CMK (cell line): Measurements from ENCODE around the gene PAK1.
"Not testable (repeated sequence)": the region's sequence is repeated elsewhere in the genome, so short reads cannot be mapped to it uniquely, and the experiment has no call there.

ENCODE experiments used
- DNase-seq: peaks from one replicate; pipeline ENCODE4 v3.0.0-alpha.2; 2010; ENCODE audit warnings: low read depth

PAK1 gene

DNA sequence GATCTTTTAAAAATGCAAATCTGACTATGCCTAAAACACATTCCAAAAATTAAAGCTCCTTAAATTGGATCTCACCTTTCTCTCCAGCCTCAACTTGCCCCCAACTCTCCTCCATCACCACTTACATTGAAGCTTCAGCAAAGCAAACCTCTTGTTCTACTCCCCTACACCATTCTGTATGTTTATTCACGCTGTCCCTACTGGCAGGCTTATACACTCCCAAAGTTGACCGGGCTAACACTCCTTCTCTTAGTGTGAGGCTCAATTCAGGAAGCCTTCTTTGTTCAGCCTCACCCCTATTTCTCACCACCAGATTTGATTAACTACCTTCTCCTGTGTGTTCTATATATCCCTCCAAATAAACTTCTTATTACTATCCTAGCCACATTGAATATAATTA lies 170.6 kb downstream of the PAK1 start:
- no peak for DNase-seq

DNA sequence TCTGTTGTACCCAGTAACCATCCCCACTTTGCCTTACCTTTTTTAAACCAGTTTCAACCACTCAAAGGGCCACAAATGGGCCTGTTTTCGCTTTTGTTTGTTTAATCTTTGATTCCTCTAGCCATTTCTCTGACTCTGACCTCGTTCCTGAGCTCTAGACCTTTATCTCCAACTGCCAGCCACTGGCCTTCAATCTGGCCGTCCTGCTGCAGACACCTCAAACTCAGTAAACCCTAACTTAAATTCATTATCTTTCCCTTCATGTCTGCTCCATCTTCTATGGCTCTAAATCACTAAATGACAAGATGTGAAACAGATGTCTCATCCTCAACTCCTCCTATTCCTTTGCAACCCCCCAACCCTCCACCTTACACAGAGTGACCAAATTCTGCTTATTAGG lies 171.1 kb downstream of the PAK1 start:
- no peak for DNase-seq

DNA sequence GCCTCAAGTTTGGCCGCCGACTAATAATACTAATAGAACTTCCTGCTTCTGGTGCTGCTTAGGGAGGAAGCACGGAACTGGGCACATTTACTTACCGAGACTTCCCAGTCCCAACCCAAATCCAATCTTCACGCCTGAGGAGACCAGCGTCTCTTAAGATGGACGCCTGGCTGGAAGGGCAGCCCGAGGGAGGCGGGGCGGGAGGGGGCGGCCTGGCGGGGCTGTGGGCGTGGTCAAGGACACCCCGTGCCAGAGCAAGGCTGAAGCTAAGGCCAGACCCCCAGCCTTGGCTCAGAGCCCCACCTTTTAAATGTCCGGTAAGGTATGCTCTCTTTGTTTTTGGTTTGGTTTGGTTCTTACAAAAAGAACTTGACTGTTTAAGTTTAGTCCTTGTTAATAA lies 172.4 kb downstream of the PAK1 start, which contains the start of gene GDPD4:
Gene GDPD4 (minus strand): TSS at position 177 of the 400 bp plus-strand sequence. CDS start 16,549 bp downstream, outside the sequence.
- DNase-seq: no peak

DNA sequence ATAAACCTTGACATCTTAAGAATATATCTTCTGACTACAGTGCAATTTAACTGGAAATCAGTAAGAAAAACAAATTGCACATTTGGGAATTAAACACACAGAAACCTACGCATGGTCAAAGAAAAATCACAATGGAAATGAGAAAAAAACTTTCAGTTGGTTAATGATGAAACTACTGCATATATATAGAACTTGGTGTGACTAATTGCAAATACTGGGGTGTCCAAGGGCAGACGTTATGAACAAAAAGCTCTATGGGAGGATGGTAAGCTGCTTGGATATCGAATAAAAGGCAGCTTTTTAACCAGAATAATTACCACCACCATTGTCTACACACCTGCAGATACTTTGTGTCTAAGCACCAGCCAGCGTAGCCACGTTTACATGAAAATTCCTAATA lies 173.2 kb downstream of the PAK1 start:
- no peak for DNase-seq

DNA sequence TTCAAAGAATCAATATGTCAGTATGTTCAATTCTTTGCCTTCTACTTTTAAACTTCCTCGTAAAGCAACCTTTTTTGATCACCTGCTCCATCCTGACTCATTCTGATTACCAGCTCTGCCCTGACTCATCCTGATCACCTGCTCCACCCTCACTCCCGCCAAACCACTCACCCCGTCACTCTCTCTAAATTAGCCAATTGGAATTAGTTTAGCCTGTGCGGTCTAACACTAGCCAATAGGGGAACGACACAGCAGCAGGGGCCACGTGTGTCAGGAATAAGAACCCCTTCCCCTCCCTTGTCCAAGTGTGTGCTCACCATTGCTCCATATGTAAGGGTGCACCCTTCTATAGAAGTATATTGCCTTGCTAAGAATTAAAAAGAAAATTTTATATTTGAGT lies 173.9 kb downstream of the PAK1 start:
- not testable (repeated sequence) for DNase-seq

DNA sequence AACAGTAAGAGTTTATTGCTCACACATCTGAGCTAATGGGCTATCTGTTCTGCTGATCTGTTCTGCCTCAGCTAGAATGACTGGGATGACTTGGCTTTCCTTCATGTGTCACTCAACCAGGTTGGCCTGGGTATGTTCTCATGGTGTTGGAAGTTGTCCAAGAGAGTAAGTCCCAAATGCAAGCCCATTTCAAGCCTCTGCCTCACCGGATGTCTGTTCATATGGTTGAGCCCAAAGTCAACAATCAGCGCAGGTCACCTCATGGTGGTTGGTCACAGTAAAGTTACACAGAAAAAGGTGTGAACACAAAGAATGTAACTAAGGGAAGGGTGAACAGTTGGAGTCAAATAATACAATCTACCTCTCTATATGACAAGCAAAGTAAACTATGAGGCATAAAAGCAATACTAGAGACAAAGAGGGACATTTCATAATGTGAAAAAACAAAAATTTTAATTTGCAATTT lies 174.3 kb downstream of the PAK1 start:
- DNase-seq: no peak

DNA sequence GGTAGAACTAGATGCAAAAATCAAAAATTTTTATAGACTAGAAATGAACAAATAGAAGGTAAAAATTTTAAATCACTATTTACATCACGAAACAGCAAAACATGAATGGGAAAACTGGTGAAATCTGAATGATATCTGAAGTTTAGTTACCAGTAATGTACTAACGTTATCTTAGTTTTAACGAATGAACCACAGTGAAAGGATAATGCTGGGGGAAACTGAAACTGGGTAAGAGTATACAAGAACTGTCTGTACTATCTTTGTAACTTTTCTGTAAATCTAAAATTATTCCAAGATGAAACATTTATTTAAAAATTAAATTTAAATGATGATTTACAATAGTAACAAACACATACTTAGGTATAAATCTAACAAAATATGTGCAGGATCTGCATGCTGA lies 179.9 kb downstream of the PAK1 start:
- DNase-seq: no peak

DNA sequence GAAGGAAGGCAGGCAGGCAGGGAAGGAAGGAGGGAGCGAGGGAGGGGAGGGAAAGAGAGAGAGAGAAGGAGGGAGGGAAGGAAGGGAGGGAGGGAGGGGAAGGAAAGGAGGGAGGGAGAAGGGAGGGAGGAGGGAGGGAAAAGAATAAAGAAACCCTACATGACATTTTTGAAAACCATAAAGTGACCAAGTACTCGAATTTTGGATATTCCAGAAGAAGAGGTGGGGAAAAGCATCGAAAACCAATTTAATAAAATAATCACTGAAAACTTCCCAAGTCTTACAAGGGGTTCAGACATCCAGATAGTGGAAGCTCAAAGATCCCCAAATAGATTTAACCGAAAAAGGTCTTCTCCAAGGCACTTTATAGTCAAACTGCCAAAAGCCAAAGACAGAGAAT lies 184.2 kb downstream of the PAK1 start:
- no peak for DNase-seq

DNA sequence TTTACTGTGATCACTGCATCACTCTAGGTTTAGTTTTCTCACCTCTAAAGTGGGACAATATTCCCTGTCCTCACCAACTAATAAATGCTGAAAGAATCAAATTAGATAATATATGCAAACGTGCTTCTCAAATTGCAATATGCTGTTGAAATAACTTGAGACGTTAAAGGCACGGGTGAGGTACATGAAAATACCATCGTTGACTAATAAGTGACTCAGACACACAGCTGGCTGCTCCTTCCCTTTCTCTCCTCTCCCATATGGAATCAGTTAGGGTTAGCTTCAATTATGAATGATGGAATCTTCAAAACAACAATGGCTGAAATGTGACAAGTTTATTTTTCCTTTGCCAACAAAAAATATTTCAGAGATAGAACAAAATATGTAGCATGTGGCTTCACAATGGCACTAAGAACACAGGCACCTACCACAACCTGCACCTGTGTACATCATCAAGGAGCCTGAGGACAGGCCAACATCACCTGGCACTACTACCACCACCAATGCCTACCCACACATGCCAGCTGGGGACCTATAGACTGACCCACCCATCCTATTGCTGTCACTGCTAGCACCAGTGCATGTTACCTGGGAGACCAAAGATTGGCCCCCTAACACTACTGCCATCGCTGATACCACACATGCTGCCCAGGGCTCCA lies 186.2 kb downstream of the PAK1 start:
- no peak for DNase-seq

DNA sequence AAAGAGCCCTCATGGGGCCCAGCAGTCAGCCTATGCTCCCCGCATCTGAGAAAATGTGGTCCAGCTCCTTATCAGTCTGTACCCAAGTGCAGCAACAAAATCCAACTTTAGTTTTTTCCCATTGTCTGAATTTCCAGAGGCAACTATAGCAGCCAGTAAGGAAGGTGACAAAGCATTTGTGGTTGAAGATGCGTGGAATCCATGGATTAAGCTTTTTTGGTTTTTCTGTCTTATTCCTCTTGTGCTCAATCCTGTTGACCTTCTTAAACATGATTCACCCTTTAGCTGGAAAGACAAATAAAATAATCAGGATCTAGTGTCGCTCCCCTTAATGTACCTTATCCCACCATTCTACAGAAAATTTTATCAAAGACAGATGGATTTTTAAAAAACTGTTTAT lies 186.8 kb downstream of the PAK1 start:
- no peak for DNase-seq

DNA sequence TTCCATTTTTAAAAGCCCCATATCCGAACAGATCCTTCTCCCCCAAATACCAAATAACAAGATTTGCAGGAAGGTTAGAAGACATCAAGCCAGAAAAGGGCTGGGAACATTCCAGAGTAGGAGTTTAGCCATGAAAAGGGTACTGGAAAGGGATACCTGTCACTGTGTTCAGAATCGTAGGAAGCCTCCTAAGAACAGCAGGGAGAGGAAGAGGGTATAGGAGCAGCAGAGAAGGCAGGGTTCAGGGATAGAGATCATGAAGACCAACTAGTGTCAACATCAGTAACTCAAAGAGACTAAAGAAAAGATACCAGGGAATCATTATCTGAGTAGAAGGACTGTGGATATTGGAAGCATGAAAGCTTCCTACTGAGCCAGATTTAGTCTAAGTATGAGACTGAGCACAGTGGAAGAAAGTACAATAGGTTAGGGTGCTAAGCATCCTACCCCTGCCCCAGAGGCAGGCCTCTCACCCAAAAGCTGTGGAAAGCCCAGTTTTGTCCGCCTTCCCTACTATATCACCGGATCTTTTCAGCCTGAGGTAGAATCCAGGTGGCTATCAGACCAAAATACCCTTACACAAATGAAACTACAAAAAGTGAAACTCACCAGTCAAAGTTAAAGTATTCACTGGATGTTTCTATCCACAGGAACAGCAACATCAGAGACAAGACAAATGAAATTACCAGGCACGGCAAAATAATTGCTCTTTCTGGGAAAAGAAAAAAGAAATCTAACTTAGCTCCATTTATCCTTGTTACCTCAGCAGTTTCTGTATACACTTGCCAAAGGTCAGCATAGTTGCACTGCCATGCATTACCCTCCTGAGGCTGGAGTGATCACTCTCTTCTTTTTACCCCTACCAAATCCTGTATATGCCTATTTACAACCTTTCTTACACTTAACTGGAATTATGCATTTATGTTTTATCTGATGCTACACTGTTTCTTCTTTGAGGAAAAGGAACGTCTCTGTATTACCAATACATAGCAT lies 189.1 kb downstream of the PAK1 start:
- no peak for DNase-seq

DNA sequence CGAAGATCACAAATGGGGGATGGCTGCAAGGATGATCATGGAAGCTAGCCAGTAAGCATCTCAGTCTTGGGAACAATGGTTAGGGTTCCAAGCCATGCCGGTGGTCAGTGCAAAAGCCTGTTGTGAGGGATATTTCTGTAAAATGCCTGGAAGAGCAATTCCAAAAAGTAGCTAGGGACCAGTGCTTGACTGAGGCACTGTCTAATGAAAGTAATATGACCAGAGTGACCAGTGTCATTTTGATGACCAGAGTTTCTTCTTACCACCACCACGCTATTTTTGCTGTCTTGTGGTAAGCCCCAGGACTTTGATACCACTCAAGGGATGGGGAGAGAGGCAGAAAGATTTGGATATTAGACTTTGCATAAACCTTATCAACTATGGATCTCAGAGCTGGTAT lies 190.8 kb downstream of the PAK1 start:
- DNase-seq: no peak

DNA sequence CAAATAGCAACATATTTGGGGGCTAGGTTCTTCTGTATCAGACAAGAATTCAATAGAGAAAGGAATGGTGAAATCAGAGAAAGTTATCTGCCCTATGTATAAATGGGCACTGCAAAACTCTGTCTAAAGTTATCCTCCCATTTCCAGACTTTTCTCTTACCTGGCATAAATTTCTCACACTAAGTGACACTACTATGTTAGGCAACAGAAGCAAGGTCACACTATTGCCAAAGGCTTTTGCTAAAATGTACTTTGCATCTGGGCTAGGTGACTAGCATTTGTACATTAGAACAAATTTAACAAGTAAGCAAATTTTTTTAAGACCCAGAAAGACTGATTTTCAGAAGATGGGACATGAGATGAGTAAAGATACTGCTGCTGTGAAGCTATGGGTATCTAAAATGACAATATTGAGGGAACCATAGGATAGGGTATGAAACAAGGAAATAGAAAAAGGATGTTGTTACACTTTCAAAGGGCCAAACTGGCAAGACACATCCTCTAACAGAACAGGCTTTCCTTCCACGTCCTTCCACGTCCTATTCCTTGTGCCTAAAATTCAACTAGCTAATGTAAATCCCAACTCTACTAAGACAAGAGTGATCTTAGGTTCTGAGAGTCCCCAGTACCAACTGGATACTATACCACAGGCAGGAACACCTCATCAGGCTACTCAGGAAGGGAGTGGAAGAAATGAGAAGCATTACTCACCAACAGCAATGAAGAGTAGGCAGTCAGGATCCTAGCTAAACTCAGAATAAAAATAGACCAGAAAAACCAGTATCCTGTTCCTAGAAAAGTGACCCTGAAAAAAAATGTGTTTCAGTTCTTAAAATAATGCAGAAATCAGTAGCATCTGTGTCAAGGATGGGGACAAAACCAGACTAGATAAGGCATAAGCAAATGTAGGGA lies 195.0 kb downstream of the PAK1 start:
- DNase-seq: no peak

DNA sequence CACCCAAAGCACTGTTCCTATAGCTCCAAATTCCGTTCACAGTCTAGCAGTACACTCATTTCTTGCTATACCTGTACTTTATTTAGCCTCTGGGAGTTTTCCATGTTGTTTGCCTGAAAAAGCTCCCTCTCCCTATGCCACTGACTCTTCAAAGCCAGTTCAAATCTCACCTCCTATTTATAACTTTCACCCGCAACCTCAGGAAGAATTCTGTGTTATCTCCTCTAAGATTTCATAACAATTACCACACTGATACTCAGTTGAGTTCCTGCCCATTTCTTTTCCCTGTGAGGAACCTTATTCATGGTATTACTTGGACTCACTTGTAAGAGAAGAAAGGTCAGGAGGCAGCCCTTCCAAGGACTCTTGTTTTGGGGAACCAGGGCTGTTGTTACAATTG lies 197.6 kb downstream of the PAK1 start:
- no peak for DNase-seq
